Ovary (tissue), 9 donors: ENCODE results near the gene SLC7A14. TPM values are rescaled to one million over a fixed set of nuclear protein-coding genes. Genes with fewer than 3 reads are reported as not detected.

ENCODE experiments used
- DNase-seq, 5 donors: peaks; one replicate each; pipeline ENCODE4 v3.0.0-alpha.2; 2019 to 2020
- H3K27ac ChIP-seq, 2 donors: fragments of 200-600 bp; one replicate each; pipeline versions ENCODE4 v1.5.1 to v1.8.0; 2019 to 2022
- H3K27me3 ChIP-seq: fragments of 200-600 bp; one replicate; pipeline ENCODE4 v1.8.0; 2022
- H3K36me3 ChIP-seq: fragments of 200-600 bp; sonication (generic); one replicate; pipeline ENCODE4 v1.5.1; 2019
- H3K4me1 ChIP-seq: one replicate; pipeline ENCODE4 v1.8.1; 2013; ENCODE audit warnings: mild to moderate bottlenecking, moderate library complexity; ENCODE audit not compliant: insufficient read depth
- H3K4me3 ChIP-seq: fragments of 200-600 bp; sonication (generic); one replicate; pipeline ENCODE4 v1.5.1; 2017
- H3K9me3 ChIP-seq, 2 donors: fragments of 200-600 bp in 1 of 2; sonication (generic) in 1 of 2; one replicate each; pipeline versions ENCODE4 v1.5.1 to v1.8.1; 2013 to 2019; ENCODE audit warnings: mild to moderate bottlenecking in 1 of 2, moderate library complexity in 1 of 2
- EP300 ChIP-seq: sonication (generic); formaldehyde crosslinking; IDR thresholded peaks from one replicate; pipeline ENCODE4 v1.6.1; 2017; ENCODE audit warnings: antibody characterized with exemption
- POLR2A ChIP-seq: fragments of 450-650 bp; IDR thresholded peaks from one replicate; pipeline ENCODE4 v1.6.1; 2017; ENCODE audit warnings: antibody characterized with exemption, mild to moderate bottlenecking, moderate library complexity
- WGBS, 3 donors: extraction: QIAGEN DNeasy Blood & Tissue Kit in 1 of 3; methylation state at CpG; one replicate each; pipeline versions ENCODE4 v1.1.5 to v1.1.7; 2013 to 2017; 5-methylcytosine and 5-hydroxymethylcytosine counted together
- intact Hi-C, 4 donors: fragments of 100-400 bp; cut with DNase I; formaldehyde crosslinking; loops; one replicate each; pipeline versions ENCODE4 v1.11.0 to v1.15.1; 2022 to 2023
- polyA plus RNA-seq, 2 donors: library from polyadenylated mRNA; stranded (reverse); fragments of 200-250 nt in 1 of 2; fragments of 350-450 nt in 1 of 2; fragmentation: Illumina TruSeq in 1 of 2; extraction: RNeasy Lipid Tissue Mini Kit (QIAGEN cat#74804) in 1 of 2; gene quantifications; one replicate each; pipeline ENCODE4 v1.2.3, GENCODE V29; 2013 to 2014
- total RNA-seq, 7 donors: library from RNA; depleted of rRNA in 2 of 7; stranded (reverse); fragments of >200 nt in 2 of 7; fragmentation: NEBNext Ultra II Directional in 3 of 7; extraction: Animal tissue kit (Norgen Biotek cat#: 25700) in 3 of 7; gene quantifications; one replicate each; pipeline versions ENCODE4 v1.1.0 to v1.2.4, GENCODE V29; 2016 to 2023
- TF ChIP-seq, protein P1 (sequence below), 3 donors: fragments of 450-650 bp in 2 of 3; fragments of 200-600 bp in 1 of 3; IDR thresholded peaks; one replicate each; pipeline versions ENCODE4 v1.5.1 to v1.8.0; 2016 to 2022; ENCODE audit warnings: antibody characterized with exemption in 3 of 3, mild to moderate bottlenecking in 1 of 3
- donor health status: DM: no; HTN: no; CAD: no; lungs with moderate emphysema.
- donor health status: DM: no; HTN: no; CAD: no.
- donor health status: Bipolar disorder and iron deficiency.
- donor health status: DM: yes; HTN: yes; CAD: no.
- donor health status: DM: no; HTN: no; CAD: no.
- donor health status: DM: yes; HTN: yes; CAD: no.

The SLC7A14 gene
- total and polyA plus RNA-seq, 9 donors = under 0.01 to 0.20 (median 0.03) TPM; not detected in 2

DNA sequence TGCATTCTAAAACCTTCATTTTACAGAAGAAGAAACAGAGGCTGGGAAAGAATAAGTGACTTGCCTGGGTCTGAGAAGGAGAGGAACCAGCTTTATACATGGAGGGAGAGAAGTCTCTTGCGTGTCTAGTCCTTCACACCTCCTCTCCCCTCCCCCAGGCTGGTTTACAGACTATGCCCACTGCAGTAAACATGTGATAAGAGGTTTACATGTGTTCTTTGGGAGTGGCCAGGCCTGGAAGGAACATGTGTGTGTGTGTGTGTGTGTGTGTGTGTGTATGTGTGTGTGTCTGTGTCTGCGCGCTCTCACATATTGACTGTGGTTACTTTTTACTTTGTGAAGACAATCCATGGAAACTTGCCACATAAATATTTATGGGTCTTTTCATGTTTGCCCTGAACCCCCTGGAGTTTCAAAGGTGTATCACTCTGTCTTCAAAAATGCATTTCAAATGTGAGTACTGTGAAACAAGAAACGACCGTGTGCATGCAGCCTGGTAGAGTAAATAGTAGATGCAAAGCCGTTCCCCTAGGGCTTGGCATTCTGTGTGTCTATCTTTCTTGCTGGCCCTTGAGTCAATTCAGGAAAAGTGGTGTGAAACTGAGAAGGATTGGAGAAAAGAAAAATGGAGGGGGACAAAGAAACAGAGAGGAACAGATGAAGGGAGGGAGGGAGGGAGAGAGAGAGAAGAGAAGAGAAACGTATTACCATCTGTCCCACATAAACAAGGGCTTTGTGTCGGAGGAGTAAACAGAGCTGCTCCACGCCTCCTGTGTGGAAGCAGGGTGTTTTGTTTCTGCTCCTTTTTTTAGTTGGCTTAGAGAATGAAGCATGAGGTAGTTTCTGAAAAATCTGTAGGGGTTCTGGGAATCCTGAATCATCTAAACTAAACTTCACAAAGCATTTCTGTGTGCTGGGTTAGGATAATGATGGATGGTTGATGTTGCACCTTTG is 115.5 kb downstream of the SLC7A14 start:
- peak overlapping the region in 1 of 2 donors; percentile 64 for H3K27ac ChIP-seq
- DNase-seq = peak in 1 of 5 donors; percentile 56
- intact Hi-C loops = loop anchor here in 1 of 4 donors (10.0 kb wide), 1 partner anchor 46 kb away; no protein-coding TSS in a partner anchor
- peaks cover 35% of the 10 kb centered on the region for H3K4me1 ChIP-seq
- H3K27me3 ChIP-seq = no peaks in the 10 kb centered on the region
- TF ChIP-seq, protein P1, sequence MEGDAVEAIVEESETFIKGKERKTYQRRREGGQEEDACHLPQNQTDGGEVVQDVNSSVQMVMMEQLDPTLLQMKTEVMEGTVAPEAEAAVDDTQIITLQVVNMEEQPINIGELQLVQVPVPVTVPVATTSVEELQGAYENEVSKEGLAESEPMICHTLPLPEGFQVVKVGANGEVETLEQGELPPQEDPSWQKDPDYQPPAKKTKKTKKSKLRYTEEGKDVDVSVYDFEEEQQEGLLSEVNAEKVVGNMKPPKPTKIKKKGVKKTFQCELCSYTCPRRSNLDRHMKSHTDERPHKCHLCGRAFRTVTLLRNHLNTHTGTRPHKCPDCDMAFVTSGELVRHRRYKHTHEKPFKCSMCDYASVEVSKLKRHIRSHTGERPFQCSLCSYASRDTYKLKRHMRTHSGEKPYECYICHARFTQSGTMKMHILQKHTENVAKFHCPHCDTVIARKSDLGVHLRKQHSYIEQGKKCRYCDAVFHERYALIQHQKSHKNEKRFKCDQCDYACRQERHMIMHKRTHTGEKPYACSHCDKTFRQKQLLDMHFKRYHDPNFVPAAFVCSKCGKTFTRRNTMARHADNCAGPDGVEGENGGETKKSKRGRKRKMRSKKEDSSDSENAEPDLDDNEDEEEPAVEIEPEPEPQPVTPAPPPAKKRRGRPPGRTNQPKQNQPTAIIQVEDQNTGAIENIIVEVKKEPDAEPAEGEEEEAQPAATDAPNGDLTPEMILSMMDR (IDR thresholded peaks at IDR 0.05) = no peak
- TF ChIP-seq EP300 = no peak
- no peak for TF ChIP-seq POLR2A
- no peaks in the 10 kb centered on the region for H3K9me3 ChIP-seq
- 31 to 38% (median 32%) methylated on average over 9 of the region's 9 CpGs for WGBS, 3 donors
- H3K4me3 ChIP-seq = no peak overlapping the region
- H3K36me3 ChIP-seq = no peaks in the 10 kb centered on the region

DNA sequence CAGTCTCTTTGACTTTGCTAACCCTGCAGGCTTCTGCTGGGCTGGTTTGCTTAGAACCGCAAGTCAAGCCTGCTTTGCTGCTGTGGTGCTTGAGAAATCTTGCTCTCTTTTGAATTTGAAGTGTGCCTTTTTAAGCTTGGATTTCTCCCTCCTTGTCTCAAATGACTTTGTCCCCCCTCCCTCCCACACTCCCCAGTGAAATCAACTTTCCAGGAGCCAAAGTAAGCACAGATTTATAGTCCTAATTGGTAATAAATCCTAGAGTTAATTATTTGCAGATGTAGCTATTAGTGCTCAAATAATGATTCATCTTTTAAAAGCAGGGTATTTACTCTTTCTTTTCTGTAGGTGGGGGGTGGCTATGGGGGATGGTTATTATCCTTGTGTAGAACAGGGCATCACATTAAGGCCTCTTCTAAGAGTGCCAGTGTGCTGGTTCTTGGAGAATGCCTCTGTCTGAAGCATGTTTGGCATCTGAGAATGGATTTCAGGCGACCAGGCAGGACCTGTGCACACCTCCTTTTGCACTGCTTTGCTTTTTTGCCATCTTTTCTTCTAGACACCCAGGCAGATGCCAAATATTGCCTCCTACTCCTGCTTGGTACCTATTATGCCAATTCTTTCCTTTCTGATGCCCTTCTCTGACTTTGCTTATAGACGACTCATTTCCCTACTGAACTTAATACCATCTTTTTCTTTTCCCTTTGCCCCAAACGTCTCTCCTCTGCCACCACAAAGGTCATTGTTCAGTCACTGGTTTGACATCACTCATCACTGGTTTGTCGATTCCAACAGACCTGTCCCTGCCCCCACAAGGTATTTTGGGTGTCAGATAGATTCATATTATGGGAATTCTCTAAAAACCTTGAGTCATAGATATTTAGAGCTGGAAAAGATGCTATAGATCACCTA is 116.5 kb downstream of the SLC7A14 start:
- no peaks in the 10 kb centered on the region for H3K9me3 ChIP-seq
- H3K36me3 ChIP-seq = no peaks in the 10 kb centered on the region
- WGBS, 3 donors = 39 to 52% (median 50%) methylated on average over 5 of the region's 5 CpGs
- H3K4me3 ChIP-seq = no peak overlapping the region
- H3K27me3 ChIP-seq = no peaks in the 10 kb centered on the region
- TF ChIP-seq, protein P1 (IDR thresholded peaks at IDR 0.05) = no peak
- no peak for TF ChIP-seq POLR2A
- no peak for TF ChIP-seq EP300
- DNase-seq = peak in 2 of 5 donors; percentile 33 to 65
- intact Hi-C loops = loop anchor here in 1 of 4 donors (10.0 kb wide), 1 partner anchor 45 kb away; no protein-coding TSS in a partner anchor
- H3K4me1 ChIP-seq = peaks cover 32% of the 10 kb centered on the region
- H3K27ac ChIP-seq = peak overlapping the region in 1 of 2 donors; percentile 63

- Histone ChIP-seq H3K9me3 (no peaks in the 10 kb centered on the region), H3K27me3 (no peaks in the 10 kb centered on the region), H3K27ac (no peak overlapping the region), H3K4me3 (no peak overlapping the region), H3K36me3 (no peaks in the 10 kb centered on the region), H3K4me1 (peaks cover 19% of the 10 kb centered on the region)
- no peak for TF ChIP-seq EP300
- no peak for TF ChIP-seq POLR2A
- TF ChIP-seq, protein P1 (IDR thresholded peaks at IDR 0.05) = no peak
- intact Hi-C loops = no loop called here
- DNase-seq = no peak
- WGBS, 3 donors = 48 to 61% (median 54%) methylated on average over 6 to 7 of the region's 7 CpGs
Observed at GRCh38 chr3:170467571-170468147, 118.2 kb downstream of the SLC7A14 start.

GRCh38 chr3:170467007-170467406 is 118.9 kb downstream of the SLC7A14 start:
- 92 to 96% (median 94%) methylated on average over 14 of the region's 14 CpGs for WGBS, 3 donors
- Histone ChIP-seq H3K4me3 (no peak overlapping the region), H3K36me3 (no peaks in the 10 kb centered on the region), H3K9me3 (no peaks in the 10 kb centered on the region), H3K27ac (no peak overlapping the region), H3K27me3 (no peaks in the 10 kb centered on the region), H3K4me1 (peaks cover 19% of the 10 kb centered on the region)
- intact Hi-C loops = no loop called here
- TF ChIP-seq EP300 (no peak), POLR2A (no peak)
- TF ChIP-seq, protein P1 (IDR thresholded peaks at IDR 0.05) = no peak
- DNase-seq = no peak
